Middle frontal gyrus (tissue), 1 donor: Measurements from ENCODE around the gene GPATCH2.
"Not testable (repeated sequence)": the region's sequence is repeated elsewhere in the genome, so short reads cannot be mapped to it uniquely, and the experiment has no call there.

Experiments used
- DNase-seq: peaks from one replicate; pipeline ENCODE4 v3.0.0-alpha.2; 2015; ENCODE audit warnings: low spot score; ENCODE audit errors: extremely low spot score

The GPATCH2 gene

DNA sequence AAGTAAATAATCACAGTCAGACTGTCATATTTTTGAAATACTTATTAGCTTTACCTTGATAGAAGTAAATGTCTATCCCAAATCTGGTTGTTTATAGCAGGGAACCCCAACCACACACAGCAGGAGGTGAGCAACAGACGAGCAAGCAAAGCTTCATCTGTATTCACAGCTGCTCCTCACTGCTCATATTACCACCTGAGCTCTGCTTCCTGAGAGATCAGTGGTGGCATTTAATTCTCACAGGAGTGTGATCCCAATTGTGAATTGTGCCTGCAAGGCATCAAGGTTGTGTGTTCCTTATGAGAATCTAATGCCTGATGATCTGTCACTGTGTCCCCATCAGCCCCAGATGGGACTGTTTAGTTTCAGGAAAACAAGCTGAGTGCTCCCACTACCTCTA, 104.3 kb downstream of the GPATCH2 start:
- no peak for DNase-seq

GRCh38 chr1:217525773-217526490, 105.0 kb downstream of the GPATCH2 start:
- no peak for DNase-seq

DNA sequence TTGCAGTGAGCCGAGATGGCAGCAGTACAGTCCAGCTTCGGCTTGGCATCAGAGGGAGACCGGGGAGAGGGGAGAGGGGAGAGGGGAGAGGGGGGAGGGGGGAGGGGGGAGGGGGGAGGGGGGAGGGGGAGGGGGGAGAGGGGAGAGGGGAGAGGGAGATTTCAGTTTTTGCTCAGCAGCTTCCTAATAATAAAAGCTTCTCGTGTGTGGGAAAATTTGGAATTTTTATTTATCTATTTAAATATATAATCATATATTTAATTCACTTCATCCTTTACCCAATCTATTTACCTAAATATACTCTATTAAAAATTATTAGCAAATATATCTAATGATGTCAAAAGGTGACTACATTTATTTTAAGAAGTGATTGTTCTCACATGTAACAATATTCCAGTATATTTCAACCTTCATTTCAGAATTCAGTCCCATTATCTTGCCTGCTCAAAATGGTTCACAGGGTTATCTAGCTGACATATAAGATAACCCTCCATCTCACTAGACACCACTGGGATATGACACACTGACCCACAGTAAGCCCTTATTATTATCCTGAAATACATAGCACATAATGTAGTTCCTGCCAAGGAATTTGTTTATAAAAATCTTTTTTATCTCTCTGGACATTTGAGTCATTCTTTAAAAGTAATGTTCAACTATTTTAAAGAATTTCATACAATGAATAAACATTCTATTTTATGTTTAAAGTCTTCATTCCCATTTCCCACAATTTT, 105.9 kb downstream of the GPATCH2 start:
- no peak for DNase-seq

- DNase-seq: not testable (repeated sequence)
These were observed 107.0 kb downstream of the GPATCH2 start for GRCh38 chr1:217523921-217524320.

- DNase-seq: no peak
These were observed 108.6 kb downstream of the GPATCH2 start for GRCh38 chr1:217522277-217522676.

GRCh38 chr1:217521317-217521716, 109.6 kb downstream of the GPATCH2 start:
- no peak for DNase-seq

- DNase-seq: no peak
These were observed 124.0 kb downstream of the GPATCH2 start for GRCh38 chr1:217506878-217507277.

DNA sequence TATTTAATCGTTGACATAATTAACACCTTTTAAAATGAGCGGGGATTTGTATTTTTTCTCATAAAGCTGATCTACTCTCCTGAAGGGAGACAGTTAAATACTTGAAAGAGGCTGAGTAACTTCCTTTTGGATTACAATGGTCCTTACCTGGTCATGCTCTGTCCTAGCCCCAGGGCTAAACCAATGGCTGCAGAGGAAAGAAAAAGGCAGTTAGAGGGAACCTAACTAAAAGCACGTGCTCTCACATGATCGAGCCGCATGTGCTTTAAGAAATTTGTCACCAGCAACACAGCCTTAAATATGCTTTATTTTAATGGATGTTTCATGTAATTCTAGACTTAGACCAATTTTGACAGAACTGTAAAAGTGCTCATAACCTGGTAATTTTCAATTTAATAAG, 132.7 kb downstream of the GPATCH2 start:
- DNase-seq: no peak

DNA sequence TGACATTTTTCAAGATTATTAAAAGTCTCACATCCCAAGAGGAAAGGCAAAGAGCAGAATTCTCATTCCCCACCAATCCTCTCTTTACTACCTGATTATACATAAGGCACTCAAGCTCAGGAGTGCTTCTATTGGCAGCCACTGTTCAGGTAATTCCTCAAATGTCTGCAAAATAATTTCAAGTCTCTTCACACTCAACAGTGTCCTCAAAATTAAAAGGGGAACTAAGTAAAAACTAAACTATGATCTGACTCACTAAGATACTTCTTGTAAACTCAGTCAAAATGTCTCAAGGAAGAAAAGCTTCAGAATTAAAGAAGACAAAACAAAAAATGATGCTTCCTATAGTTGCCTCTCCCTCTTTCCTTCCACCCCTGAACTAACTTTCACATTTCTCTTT, 135.6 kb downstream of the GPATCH2 start:
- DNase-seq: no peak

DNA sequence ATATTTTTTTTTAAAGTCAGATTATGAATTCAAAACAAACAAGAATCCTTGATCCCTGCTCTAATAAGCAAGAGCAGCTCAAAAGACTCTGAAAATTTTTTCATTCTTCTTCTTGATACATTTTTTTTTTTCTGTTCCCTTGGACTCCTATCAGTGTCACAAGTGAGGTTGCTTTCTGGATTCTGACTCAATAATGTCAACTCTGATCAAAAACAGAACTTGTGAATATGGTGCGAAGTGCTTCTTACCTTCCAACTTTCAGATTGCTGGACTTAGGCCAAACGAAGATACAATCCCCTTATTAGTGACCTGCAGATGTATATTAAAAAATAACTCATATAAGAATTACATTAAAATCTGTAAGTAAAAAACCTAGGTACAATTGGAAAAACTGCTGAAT, 136.1 kb downstream of the GPATCH2 start:
- no peak for DNase-seq

DNA sequence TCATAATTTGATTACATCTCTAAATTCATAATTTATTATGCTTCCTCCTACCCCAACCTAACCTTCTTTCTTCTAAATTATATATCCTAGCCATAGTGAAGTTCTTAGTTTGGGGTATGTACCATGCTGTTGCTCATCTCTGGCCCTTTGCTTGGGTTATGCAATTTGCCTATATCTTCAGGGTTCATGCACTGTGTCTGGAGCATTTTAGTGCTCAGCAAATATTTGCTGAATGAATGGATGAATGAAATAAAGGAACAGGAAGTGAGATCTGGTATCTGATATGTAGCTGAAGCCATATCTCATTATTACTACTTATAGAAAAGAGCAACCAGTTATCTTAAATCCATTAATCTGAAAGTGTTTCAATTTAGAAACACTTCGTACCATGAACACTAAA, 137.6 kb downstream of the GPATCH2 start:
- no peak for DNase-seq

DNA sequence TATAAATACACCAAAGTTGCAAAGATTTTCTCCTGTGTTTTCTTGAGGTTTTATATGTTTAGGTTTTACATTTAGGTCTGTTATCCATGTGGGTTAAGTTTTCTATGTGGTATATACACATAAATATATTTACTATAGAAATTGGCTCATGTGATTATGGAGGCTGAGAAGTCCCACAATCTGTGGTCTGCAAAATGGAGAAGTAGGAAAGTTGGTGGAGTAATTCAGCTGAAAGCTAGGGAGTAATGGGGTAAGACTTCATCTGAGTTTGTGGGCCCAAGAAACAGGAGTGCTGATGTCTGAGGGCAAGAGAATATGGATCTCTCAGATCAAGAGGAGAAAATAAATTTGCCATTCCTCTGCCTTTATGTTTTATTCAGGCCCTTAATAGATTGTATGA, 146.0 kb downstream of the GPATCH2 start:
- DNase-seq: no peak

DNA sequence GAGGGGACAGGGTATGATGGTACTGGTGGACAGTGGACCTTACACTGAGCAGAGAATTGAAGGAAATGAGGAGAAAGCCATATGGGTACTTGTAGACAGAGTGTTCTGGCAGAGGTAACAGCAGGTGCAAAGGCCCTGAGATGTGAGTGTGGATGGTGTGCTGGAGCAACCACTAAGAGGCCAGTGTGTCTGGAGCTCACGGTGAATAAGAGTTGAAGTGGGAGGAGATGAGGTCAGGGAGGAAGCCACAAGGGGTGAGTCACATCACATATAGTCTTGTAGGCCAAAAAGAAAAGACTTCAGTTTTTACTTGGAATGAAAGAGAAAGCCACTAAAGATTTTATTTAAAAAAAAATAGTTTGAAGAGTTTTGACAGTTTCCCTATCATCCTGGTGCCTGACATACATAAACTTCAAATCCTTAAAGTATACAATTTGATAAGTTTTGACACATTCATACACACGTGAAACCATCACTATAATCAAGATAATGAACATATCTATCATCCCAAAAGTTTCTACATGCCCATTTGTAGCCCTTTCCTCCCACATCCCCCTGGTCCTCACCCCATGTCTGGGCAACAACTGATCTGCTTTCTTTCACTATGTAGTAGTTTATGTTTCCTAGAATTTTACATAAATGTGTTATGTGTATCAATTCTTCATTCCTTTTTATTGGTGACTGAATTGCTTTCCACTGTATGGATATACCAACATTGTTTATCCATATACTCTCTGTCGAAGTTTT, 148.4 kb downstream of the GPATCH2 start:
- DNase-seq: no peak

DNA sequence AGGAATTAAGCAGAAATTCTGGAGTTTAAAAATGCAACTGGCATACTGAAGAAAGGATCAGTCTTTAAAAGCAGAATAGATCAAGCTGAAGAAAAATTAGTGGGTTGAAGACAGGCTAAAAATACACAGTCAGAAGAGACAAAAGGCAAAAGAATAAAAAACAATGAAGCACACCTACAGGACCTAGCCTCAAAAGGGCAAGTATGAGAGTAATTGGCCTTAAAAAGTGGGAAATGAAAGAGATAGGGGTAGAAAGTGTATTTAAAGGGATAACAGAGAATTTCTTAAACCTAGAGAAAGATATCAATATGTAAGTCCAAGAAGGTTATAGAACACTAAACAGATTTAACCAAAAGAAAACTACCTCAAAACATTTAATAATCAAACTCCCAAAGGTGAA, 152.4 kb downstream of the GPATCH2 start:
- DNase-seq: no peak

- DNase-seq: no peak
These were observed 158.0 kb downstream of the GPATCH2 start for GRCh38 chr1:217472915-217473314.

DNA sequence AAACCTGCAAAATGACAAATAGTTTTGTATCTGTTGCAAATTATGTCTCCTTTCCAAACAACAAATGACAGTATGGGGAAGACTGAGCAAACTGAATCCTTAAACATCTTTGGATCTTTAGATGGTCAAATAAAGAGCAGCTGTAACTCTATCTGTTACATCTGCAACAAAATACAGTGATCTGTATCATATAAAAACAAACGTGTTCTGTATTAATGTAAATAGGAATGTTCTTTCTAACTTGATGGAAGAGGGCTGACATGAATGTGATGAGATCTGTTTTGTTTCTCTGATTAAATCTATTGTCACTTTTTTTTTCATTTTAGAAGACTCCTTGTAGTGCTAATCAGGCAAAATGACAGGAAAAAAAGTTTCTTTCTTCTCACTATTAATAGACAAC, 159.5 kb downstream of the GPATCH2 start:
- DNase-seq: no peak

DNA sequence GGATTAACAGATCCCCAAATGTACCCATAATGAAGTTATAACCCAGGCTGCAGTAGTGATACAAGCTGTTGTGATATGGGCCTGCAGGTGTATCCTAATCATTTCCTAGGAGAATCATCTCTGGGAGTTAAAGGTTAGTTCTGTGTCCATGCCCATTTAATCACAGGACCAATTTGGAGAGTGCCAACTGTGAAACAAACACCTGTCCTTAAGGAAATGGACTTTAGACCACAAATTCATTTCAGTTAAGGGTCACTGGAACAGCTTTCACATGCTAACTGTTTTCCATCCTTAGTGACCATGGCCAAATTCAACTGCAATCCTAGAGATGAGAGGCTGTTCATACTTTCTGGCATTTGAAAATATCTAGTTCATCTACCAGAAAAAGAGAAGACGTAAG, 160.9 kb downstream of the GPATCH2 start:
- no peak for DNase-seq

- DNase-seq: no peak
These were observed 165.8 kb downstream of the GPATCH2 start for GRCh38 chr1:217465102-217465501.

DNA sequence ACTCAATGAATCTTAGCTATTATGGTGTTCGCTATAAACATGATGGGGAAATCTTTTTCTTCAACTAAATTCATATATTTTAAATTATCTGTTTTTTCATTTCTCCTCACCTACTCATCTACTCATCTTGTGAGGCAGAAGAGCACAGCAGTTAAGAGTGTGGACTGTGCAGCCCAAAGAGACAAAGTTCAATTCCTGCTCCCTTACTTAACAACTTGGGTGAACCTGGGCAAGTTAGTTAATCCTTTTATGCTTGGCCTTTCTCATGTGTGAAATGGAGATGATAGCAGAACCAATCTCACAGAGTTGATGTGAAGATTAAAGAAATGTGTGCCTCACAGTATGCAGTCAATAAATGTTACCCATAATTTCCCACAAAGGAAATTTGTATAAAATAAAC, 168.2 kb downstream of the GPATCH2 start:
- no peak for DNase-seq

DNA sequence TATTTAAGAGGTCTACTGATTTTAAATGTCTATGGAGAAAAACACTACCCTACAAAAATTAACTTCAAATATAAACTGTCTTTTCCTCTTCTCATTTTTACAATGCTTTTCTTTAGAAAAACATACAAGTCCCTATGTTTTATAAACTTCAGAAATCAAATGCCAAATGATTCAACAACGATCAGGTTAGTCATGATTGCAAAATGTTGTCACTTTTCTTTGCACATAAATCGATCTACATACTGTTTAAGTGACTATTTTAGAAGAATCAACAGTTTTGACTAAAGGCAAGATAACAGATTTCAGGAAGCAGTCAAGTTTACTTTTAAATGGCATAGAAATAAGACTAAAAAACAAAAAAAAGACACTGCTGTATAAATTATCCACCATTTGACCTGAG, 168.7 kb downstream of the GPATCH2 start:
- no peak for DNase-seq

GRCh38 chr1:217457016-217457415, 173.9 kb downstream of the GPATCH2 start:
- no peak for DNase-seq

DNA sequence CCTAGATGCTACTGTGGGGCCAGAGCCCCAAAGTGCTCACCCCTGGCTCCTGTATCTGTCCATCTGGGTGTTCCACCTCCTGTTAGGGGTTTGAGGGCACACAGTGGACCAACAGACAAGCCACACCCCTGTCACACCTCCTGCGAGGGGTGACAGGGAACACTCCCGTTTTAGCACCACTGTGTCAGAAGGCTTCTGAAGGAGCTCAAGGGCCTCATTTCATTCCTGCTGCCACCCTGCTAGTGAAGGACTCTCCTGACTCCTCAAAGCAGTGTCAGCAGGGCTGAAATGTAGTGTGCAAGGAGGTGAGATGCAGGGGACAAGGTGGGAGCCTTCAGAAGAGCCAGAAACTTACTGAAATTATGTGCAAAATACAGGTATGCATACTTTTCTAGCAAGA, 174.6 kb downstream of the GPATCH2 start:
- DNase-seq: no peak
